OCI-LY3 (cell line): ENCODE results near the gene MANEAL.

Source experiments
- EZH2phosphoT487 ChIP-seq: fragments of 200-600 bp; shearing (Covaris generic); IDR thresholded peaks from 2 replicates; pipeline ENCODE4 v1.6.1; 2018; ENCODE audit warnings: antibody characterized with exemption, mixed run types, low read depth
- TF ChIP-seq, protein P1 (sequence below): fragments of 200-600, 300-600 bp; sonication (generic); IDR thresholded peaks from 2 replicates; pipeline ENCODE4 v1.5.1; 2014; ENCODE audit warnings: antibody characterized with exemption, low read length, low read depth

DNA sequence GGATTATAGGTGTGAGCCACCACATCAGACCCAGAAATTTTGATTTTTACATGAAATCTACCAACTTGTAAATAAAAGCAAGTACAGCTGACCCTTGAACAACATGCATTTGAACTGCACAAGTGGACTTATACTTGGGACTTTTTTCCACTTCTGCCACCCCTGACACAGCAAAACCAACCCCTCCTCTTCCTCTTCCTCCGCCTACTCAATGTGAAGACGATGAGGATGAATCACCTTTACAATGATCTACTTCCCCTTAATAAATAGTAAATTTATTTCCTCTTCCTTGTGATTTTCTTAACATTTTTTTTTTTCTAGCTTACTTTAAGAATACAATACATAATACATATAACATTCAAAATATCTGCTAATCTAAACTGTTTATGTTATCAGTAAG is 31.9 kb downstream of the MANEAL start:
- TF ChIP-seq, protein P1, sequence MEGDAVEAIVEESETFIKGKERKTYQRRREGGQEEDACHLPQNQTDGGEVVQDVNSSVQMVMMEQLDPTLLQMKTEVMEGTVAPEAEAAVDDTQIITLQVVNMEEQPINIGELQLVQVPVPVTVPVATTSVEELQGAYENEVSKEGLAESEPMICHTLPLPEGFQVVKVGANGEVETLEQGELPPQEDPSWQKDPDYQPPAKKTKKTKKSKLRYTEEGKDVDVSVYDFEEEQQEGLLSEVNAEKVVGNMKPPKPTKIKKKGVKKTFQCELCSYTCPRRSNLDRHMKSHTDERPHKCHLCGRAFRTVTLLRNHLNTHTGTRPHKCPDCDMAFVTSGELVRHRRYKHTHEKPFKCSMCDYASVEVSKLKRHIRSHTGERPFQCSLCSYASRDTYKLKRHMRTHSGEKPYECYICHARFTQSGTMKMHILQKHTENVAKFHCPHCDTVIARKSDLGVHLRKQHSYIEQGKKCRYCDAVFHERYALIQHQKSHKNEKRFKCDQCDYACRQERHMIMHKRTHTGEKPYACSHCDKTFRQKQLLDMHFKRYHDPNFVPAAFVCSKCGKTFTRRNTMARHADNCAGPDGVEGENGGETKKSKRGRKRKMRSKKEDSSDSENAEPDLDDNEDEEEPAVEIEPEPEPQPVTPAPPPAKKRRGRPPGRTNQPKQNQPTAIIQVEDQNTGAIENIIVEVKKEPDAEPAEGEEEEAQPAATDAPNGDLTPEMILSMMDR: no peak
- TF ChIP-seq EZH2phosphoT487: no peak
